Natural killer cell treated with Interleukin-12 subunit alpha and Interleukin-12 subunit beta and Interleukin-15 and Interleukin-18, amount 100 ng/mL, for 72 hours (primary cell): ENCODE data around the gene NME4. TPM values are rescaled to one million over a fixed set of nuclear protein-coding genes. Genes with fewer than 3 reads are reported as not detected.
A peak's percentile ranks its signal among the peaks of the same experiment; 100 is the strongest.

Source experiments
- ATAC-seq, 2 donors: fragments of 150-1000 bp; cut with Tn5 transposase in 1 of 2; sonication (Bioruptor Pico), chemical (Tn5 transposase) in 1 of 2; 2 replicates each; pipeline ENCODE4 v1.10.0; 2021
- DNase-seq: peaks from one replicate; pipeline ENCODE4 v3.0.0; 2022; ENCODE audit warnings: low spot score
- H3K27ac Mint-ChIP-seq, 2 donors: 1 replicate in 1 of 2; 2 replicates in 1 of 2; pipeline ENCODE4 v1.8.0; 2022; ENCODE audit warnings: mixed read lengths in 2 of 2, mild to moderate bottlenecking in 1 of 2, moderate library complexity in 1 of 2
- H3K27me3 Mint-ChIP-seq, 2 donors: 1 replicate in 1 of 2; 2 replicates in 1 of 2; pipeline ENCODE4 v1.8.0; 2022; ENCODE audit warnings: mixed read lengths in 2 of 2
- H3K36me3 Mint-ChIP-seq: one replicate; pipeline ENCODE4 v1.8.0; 2022; ENCODE audit warnings: mixed read lengths
- H3K4me1 Mint-ChIP-seq, 2 donors: 1 replicate in 1 of 2; 2 replicates in 1 of 2; pipeline ENCODE4 v1.8.0; 2022; ENCODE audit warnings: low read depth in 2 of 2, mixed read lengths in 2 of 2, mild to moderate bottlenecking in 1 of 2
- H3K4me3 Mint-ChIP-seq: one replicate; pipeline ENCODE4 v1.8.0; 2022; ENCODE audit warnings: mixed read lengths
- H3K9me3 Mint-ChIP-seq: 2 replicates; pipeline ENCODE4 v1.8.0; 2022; ENCODE audit warnings: mixed read lengths
- total RNA-seq, 2 donors: library from RNA; stranded (reverse); gene quantifications; one replicate each; pipeline ENCODE4 v1.2.3, GENCODE V29; 2022

NME4 gene
- total RNA-seq, 2 donors from 2014 or later = 2.7 to 9.1 TPM

GRCh38 chr16:426906-427249 is 29.9 kb downstream of the NME4 start:
- Mint-ChIP-seq H3K27me3 (no peaks in the 10 kb centered on the region), H3K4me1 (peaks cover 27% of the 10 kb centered on the region in 2 donors), H3K36me3 (no peaks in the 10 kb centered on the region), H3K4me3 (peak overlapping the region; percentile 88), H3K27ac (peak overlapping the region in 1 of 2 donors; percentile 17), H3K9me3 (no peaks in the 10 kb centered on the region)
- ATAC-seq = no peak
- DNase-seq = no peak

DNA sequence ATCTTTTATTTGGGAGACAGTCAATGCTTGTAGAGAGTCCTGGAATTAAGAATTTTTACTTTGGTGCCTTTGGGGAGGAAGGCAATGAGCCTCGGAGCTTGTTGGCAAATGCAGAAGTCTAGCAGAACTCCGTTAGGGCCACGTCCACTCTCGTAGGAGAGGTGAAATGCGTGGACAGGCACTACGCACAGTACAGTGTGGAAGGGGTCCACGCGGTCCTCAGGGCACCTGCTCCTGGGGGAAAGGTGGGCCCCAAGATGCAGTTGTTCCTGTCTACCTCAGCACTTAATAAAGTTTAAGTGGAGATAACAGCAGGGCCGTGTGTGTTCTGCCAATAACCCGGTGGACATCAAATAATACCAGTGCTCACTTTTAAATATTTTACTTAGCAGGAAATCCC is 30.3 kb downstream of the NME4 start:
- Mint-ChIP-seq H3K27ac (peak overlapping the region in 1 of 2 donors; percentile 17), H3K4me1 (peaks cover 27% of the 10 kb centered on the region in 2 donors), H3K36me3 (no peaks in the 10 kb centered on the region), H3K27me3 (no peaks in the 10 kb centered on the region), H3K4me3 (peak overlapping the region; percentile 88), H3K9me3 (no peaks in the 10 kb centered on the region)
- DNase-seq = no peak
- ATAC-seq = no peak

- Mint-ChIP-seq H3K27me3 (no peaks in the 10 kb centered on the region), H3K36me3 (peaks cover 4% of the 10 kb centered on the region), H3K9me3 (no peaks in the 10 kb centered on the region), H3K27ac (no peak overlapping the region), H3K4me3 (no peak overlapping the region), H3K4me1 (peaks cover 20 to 21% of the 10 kb centered on the region in 2 donors)
- no peak for DNase-seq
- ATAC-seq = no peak
These were observed 33.9 kb downstream of the NME4 start for GRCh38 chr16:430904-431303.

- no peak overlapping the region for H3K4me3 Mint-ChIP-seq
- H3K36me3 Mint-ChIP-seq = no peaks in the 10 kb centered on the region
These were observed 43.6 kb downstream of the NME4 start for GRCh38 chr16:440627-441026.

GRCh38 chr16:441447-441846 is 44.4 kb downstream of the NME4 start:
- no peak overlapping the region for H3K27ac Mint-ChIP-seq
- no peak for ATAC-seq

More at GRCh38 chr16:440627-441026, 43.6 kb downstream of the NME4 start:
- Mint-ChIP-seq H3K27ac (no peak overlapping the region), H3K27me3 (no peaks in the 10 kb centered on the region), H3K4me1 (peaks cover 2 to 6% of the 10 kb centered on the region in 2 donors), H3K9me3 (no peaks in the 10 kb centered on the region)
- ATAC-seq = no peak
- no peak for DNase-seq

DNA sequence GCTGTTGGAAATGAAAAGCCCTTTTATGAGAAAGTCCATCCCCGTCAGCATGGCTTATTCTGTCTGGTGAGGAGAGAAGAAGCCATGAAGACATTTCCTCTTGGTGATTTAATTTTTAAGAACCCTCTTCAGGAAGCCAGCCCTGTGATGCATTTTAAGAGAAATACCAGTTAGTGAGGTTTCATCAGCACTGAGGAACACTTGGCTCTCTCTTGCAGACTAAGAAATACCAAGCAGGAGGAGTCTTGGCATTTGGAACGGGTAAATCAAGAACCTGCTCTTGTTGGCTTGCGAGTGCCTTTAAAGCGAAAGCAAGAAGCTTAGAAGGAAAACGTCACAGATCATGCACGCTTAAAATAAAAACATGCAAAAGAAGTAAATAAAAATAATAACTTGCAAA is 46.0 kb downstream of the NME4 start:
- no peaks in the 10 kb centered on the region for H3K27me3 Mint-ChIP-seq
- no peaks in the 10 kb centered on the region for H3K9me3 Mint-ChIP-seq
- no peaks in the 10 kb centered on the region for H3K36me3 Mint-ChIP-seq
- peaks cover 2 to 6% of the 10 kb centered on the region in 2 donors for H3K4me1 Mint-ChIP-seq
- ATAC-seq (no peak), DNase-seq (no peak)
- no peak overlapping the region for H3K4me3 Mint-ChIP-seq
- H3K27ac Mint-ChIP-seq = no peak overlapping the region

More at GRCh38 chr16:441447-441846, 44.4 kb downstream of the NME4 start:
- H3K4me1 Mint-ChIP-seq = peaks cover 2 to 6% of the 10 kb centered on the region in 2 donors
- DNase-seq = no peak
- no peak overlapping the region for H3K4me3 Mint-ChIP-seq
- no peaks in the 10 kb centered on the region for H3K36me3 Mint-ChIP-seq
- H3K9me3 Mint-ChIP-seq = no peaks in the 10 kb centered on the region
- no peaks in the 10 kb centered on the region for H3K27me3 Mint-ChIP-seq

DNA sequence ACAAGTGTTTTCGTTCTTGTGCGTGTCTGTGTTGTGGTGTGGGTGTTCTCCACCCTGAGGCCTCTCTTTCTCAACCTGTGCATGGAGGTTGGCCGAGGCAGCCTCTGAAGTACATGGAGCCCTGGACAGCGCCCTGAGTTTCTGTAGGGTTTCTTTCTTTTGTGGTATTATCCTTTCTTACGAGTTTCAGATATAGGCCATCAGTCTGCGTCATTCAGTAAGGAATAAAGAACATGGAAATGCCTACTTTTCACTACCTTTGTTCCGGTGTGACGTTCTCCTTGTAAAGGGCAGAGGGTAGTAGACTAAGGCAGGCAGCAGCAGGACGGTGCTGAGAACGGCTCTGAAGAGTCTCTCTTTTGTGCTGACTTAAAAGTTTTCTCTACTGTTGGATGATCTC is 47.0 kb downstream of the NME4 start:
- DNase-seq = no peak
- Mint-ChIP-seq H3K4me1 (peaks cover 2 to 6% of the 10 kb centered on the region in 2 donors), H3K36me3 (no peaks in the 10 kb centered on the region), H3K27me3 (no peaks in the 10 kb centered on the region), H3K9me3 (no peaks in the 10 kb centered on the region), H3K4me3 (no peak overlapping the region), H3K27ac (no peak overlapping the region)
- ATAC-seq = no peak

- no peaks in the 10 kb centered on the region for H3K9me3 Mint-ChIP-seq
- peaks cover 0 to 2% of the 10 kb centered on the region in 2 donors for H3K4me1 Mint-ChIP-seq
- H3K27me3 Mint-ChIP-seq = no peaks in the 10 kb centered on the region
- no peak overlapping the region for H3K4me3 Mint-ChIP-seq
- H3K36me3 Mint-ChIP-seq = no peaks in the 10 kb centered on the region
- ATAC-seq (no peak), DNase-seq (no peak)
- H3K27ac Mint-ChIP-seq = no peak overlapping the region
These were observed 48.6 kb downstream of the NME4 start for GRCh38 chr16:445566-445965.

Other genes with a start within 250 kb of the NME4 start
- not detected for gene HBZ, start 244.6 kb upstream of the NME4 start, total RNA-seq
- gene HBM, start 231.2 kb upstream of the NME4 start, total RNA-seq = not detected
- not detected for gene HBA2, start 224.3 kb upstream of the NME4 start, total RNA-seq
- gene HBA1, start 220.5 kb upstream of the NME4 start, total RNA-seq = 1 to 10 TPM in 1 of 2 donors, not detected in 1; 4.6 TPM
- not detected for gene HBQ1, start 216.7 kb upstream of the NME4 start, total RNA-seq
- gene LUC7L, start 167.8 kb upstream of the NME4 start, total RNA-seq = 100 to 1,000 TPM in 1 of 2 donors, 10 to 100 TPM in 1; 54.2 to 115 TPM
- 10 to 100 TPM; 10.5 to 13.0 TPM for gene FAM234A, start 162.4 kb upstream of the NME4 start, total RNA-seq
- gene RGS11, start 121.3 kb upstream of the NME4 start, total RNA-seq = not detected
- gene ARHGDIG, start 116.6 kb upstream of the NME4 start, total RNA-seq = not detected
- gene PDIA2, start 114.0 kb upstream of the NME4 start, total RNA-seq = not detected
- 10 to 100 TPM; 20.1 to 29.1 TPM for gene AXIN1, start 44.5 kb upstream of the NME4 start, total RNA-seq
- gene MRPL28, start 26.7 kb upstream of the NME4 start, total RNA-seq = 10 to 100 TPM; 80.6 to 98.6 TPM
- gene PGAP6, start 15.2 kb upstream of the NME4 start, total RNA-seq = 10 to 100 TPM; 39.4 to 46.8 TPM
- 10 to 100 TPM in 1 of 2 donors, 1 to 10 TPM in 1; 4.5 to 28.6 TPM for gene DECR2, start 4.7 kb downstream of the NME4 start, total RNA-seq
- 10 to 100 TPM; 21.9 to 53.4 TPM for gene RAB11FIP3, start 28.4 kb downstream of the NME4 start, total RNA-seq
- gene CAPN15, start 130.5 kb downstream of the NME4 start, total RNA-seq = 100 to 1,000 TPM; 139 to 201 TPM
- under 1 TPM; 0.12 to 0.64 TPM for gene PRR35, start 163.2 kb downstream of the NME4 start, total RNA-seq
- gene NHLRC4, start 169.8 kb downstream of the NME4 start, total RNA-seq = under 1 TPM; 0.33 to 0.48 TPM
- gene PIGQ, start 172.8 kb downstream of the NME4 start, total RNA-seq = 10 to 100 TPM; 27.6 to 60.9 TPM
- 10 to 100 TPM; 16.7 to 18.7 TPM for gene RAB40C, start 192.9 kb downstream of the NME4 start, total RNA-seq
- gene WFIKKN1, start 233.8 kb downstream of the NME4 start, total RNA-seq = 1 to 10 TPM in 1 of 2 donors, under 1 TPM in 1; 0.75 to 1.1 TPM
- 100 to 1,000 TPM in 1 of 2 donors, 10 to 100 TPM in 1; 93.7 to 115 TPM for gene METTL26, start 239.1 kb downstream of the NME4 start, total RNA-seq
- gene MCRIP2, start 244.6 kb downstream of the NME4 start, total RNA-seq = 10 to 100 TPM; 29.5 to 57.7 TPM